Endothelial cell of umbilical vein (primary cell): ENCODE results near the gene BBLN.

Experiments
- EZH2 ChIP-seq: IDR thresholded peaks from 2 replicates; pipeline ENCODE4 v1.6.1; 2012; ENCODE audit warnings: borderline replicate concordance, low read depth, mild to moderate bottlenecking, moderate library complexity, low read length, inconsistent platforms; ENCODE audit not compliant: severe bottlenecking
- FOS ChIP-seq: IDR thresholded peaks from 2 replicates; pipeline ENCODE4 v1.6.1; 2011; ENCODE audit warnings: mild to moderate bottlenecking, low read length, moderate library complexity, borderline replicate concordance; ENCODE audit not compliant: insufficient read depth
- JUN ChIP-seq: IDR thresholded peaks from 2 replicates; pipeline ENCODE4 v1.6.1; 2011; ENCODE audit warnings: borderline replicate concordance, low read depth; ENCODE audit not compliant: insufficient read length, insufficient read depth
- MAX ChIP-seq: IDR thresholded peaks from 2 replicates; pipeline ENCODE4 v1.6.1; 2011; ENCODE audit not compliant: insufficient read depth, insufficient read length
- POLR2A ChIP-seq: IDR thresholded peaks from 2 replicates; pipeline ENCODE4 v1.6.1; 2012; ENCODE audit warnings: low read depth, mild to moderate bottlenecking, control low read depth, low read length
- POLR2AphosphoS5 ChIP-seq: IDR thresholded peaks from 2 replicates; pipeline ENCODE4 v1.6.1; 2012; ENCODE audit warnings: low read depth, mild to moderate bottlenecking, control low read depth, low read length, moderate library complexity; ENCODE audit not compliant: insufficient read depth
- TF ChIP-seq, protein P1 (sequence below), 2 donors: IDR thresholded peaks; 1 replicate in 1 of 2; 2 replicates in 1 of 2; pipeline ENCODE4 v1.5.1; 2011; ENCODE audit warnings: low read length in 2 of 2, mild to moderate bottlenecking in 2 of 2, moderate library complexity in 2 of 2, control low read depth in 1 of 2, inconsistent platforms in 1 of 2, low read depth in 1 of 2; ENCODE audit not compliant: insufficient read depth in 1 of 2; ENCODE audit errors: extremely low read depth in 1 of 2

GRCh38 chr9:128202648-128203023 is 42.6 kb downstream of the BBLN start:
- TF ChIP-seq EZH2 (no peak), MAX (no peak), POLR2AphosphoS5 (no peak), POLR2A (no peak), JUN (no peak), FOS (no peak)
- TF ChIP-seq, protein P1, sequence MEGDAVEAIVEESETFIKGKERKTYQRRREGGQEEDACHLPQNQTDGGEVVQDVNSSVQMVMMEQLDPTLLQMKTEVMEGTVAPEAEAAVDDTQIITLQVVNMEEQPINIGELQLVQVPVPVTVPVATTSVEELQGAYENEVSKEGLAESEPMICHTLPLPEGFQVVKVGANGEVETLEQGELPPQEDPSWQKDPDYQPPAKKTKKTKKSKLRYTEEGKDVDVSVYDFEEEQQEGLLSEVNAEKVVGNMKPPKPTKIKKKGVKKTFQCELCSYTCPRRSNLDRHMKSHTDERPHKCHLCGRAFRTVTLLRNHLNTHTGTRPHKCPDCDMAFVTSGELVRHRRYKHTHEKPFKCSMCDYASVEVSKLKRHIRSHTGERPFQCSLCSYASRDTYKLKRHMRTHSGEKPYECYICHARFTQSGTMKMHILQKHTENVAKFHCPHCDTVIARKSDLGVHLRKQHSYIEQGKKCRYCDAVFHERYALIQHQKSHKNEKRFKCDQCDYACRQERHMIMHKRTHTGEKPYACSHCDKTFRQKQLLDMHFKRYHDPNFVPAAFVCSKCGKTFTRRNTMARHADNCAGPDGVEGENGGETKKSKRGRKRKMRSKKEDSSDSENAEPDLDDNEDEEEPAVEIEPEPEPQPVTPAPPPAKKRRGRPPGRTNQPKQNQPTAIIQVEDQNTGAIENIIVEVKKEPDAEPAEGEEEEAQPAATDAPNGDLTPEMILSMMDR (IDR thresholded peaks at IDR 0.05; ENCODE audit: extremely low read depth in 1 of 2, insufficient read depth in 1 of 2, low read depth in 1 of 2, low read length in 2 of 2), result no peak
